ENCODE measurements around the gene CCSER2. TPM values are rescaled to one million over a fixed set of nuclear protein-coding genes. Genes with fewer than 3 reads are reported as not detected.
"Not testable (repeated sequence)": the region's sequence is repeated elsewhere in the genome, so short reads cannot be mapped to it uniquely, and the experiment has no call there.

CCSER2 gene
- total RNA-seq, 1 donor: 113 TPM

GRCh38 chr10:84375011-84375410 is 46.6 kb downstream of the CCSER2 start:
- no peak overlapping the region for H3K4me3 ChIP-seq (ENCODE audit: low read length)

DNA sequence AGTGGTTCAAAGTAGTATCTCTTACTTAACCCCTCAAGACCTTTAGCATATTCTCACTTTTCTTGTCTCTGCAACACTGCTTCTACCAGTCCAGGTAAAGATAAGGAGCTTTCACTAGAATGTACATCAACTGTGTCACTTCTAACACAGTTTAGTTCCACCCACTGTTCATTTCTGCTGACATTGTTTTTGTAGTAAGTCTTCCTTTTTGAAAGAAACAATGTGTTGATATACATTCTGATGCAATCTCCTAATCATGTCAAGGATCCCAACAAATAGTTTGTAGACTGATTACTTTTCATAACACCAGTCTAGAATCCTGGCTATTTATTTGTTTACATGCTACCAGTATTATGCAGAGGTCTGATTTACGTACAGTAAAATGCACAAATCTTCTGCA is 47.5 kb downstream of the CCSER2 start:
- no peak overlapping the region for H3K4me3 ChIP-seq (ENCODE audit: low read length)
- H3K4me1 ChIP-seq (ENCODE audit: insufficient read depth, low read length): no peaks in the 10 kb centered on the region
- H3K9me3 ChIP-seq (ENCODE audit: low read depth, low read length): no peaks in the 10 kb centered on the region
- H3K27me3 ChIP-seq (ENCODE audit: insufficient read depth, low read length): no peaks in the 10 kb centered on the region

More at GRCh38 chr10:84375011-84375410, 46.6 kb downstream of the CCSER2 start:
- H3K9me3 ChIP-seq (ENCODE audit: low read depth, low read length): no peaks in the 10 kb centered on the region
- no peaks in the 10 kb centered on the region for H3K4me1 ChIP-seq (ENCODE audit: insufficient read depth, low read length)
- no peaks in the 10 kb centered on the region for H3K27me3 ChIP-seq (ENCODE audit: insufficient read depth, low read length)

- Histone ChIP-seq H3K27me3 (ENCODE audit: insufficient read depth, low read length) (no peaks in the 10 kb centered on the region), H3K9me3 (ENCODE audit: low read depth, low read length) (no peaks in the 10 kb centered on the region), H3K4me1 (ENCODE audit: insufficient read depth, low read length) (peaks cover 7% of the 10 kb centered on the region), H3K4me3 (ENCODE audit: low read length) (no peak overlapping the region)
Measured at GRCh38 chr10:84388148-84388547, 59.8 kb downstream of the CCSER2 start.

GRCh38 chr10:84390364-84390763 is 62.0 kb downstream of the CCSER2 start:
- H3K4me1 ChIP-seq (ENCODE audit: insufficient read depth, low read length): peaks cover 7% of the 10 kb centered on the region
- H3K9me3 ChIP-seq (ENCODE audit: low read depth, low read length): no peaks in the 10 kb centered on the region
- no peaks in the 10 kb centered on the region for H3K27me3 ChIP-seq (ENCODE audit: insufficient read depth, low read length)
- no peak overlapping the region for H3K4me3 ChIP-seq (ENCODE audit: low read length)

DNA sequence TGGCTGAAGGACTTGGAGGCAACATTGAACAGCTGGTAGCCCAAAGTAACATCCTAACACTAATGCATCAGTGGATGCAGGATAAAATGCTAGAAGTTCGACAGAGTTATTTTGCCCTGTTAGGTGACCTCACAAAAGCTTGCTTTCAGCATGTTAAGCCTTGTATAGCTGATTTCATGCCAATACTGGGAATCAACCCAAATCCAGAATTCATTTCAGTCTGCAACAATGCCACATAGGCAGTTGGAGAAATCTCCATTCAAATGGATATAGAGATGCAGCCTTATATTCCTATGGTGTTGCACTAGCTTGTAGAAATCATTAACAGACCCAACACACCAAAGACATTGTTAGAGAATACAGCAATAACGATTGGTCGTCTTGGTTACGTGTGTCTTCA is 62.9 kb downstream of the CCSER2 start:
- Histone ChIP-seq H3K9me3 (ENCODE audit: low read depth, low read length) (no peaks in the 10 kb centered on the region), H3K27me3 (ENCODE audit: insufficient read depth, low read length) (no peaks in the 10 kb centered on the region), H3K4me3 (ENCODE audit: low read length) (no peak overlapping the region), H3K4me1 (ENCODE audit: insufficient read depth, low read length) (peaks cover 7% of the 10 kb centered on the region)

DNA sequence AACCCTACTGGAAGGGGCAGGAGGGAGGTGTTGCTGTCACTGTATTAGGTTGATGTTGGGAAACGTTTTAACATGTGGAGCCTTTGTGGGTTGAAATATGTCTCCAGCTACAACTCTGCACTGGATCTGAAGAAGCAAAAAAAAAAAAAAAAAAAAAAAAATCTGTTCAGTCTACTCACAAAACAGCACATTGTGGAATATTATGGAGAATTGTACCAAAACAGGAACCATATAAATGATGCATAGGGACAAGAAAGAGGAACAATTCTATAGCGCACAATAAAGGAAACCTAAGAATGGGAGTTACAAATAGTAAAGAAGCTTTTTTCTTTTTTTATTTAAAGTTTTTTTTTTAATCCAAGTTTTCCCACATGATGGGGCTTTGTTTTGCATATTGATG is 63.8 kb downstream of the CCSER2 start:
- Histone ChIP-seq H3K27me3 (ENCODE audit: insufficient read depth, low read length) (no peaks in the 10 kb centered on the region), H3K4me3 (ENCODE audit: low read length) (no peak overlapping the region), H3K9me3 (ENCODE audit: low read depth, low read length) (no peaks in the 10 kb centered on the region), H3K4me1 (ENCODE audit: insufficient read depth, low read length) (peaks cover 7% of the 10 kb centered on the region)

GRCh38 chr10:84395581-84395980 is 67.2 kb downstream of the CCSER2 start:
- Histone ChIP-seq H3K4me3 (ENCODE audit: low read length) (no peak overlapping the region), H3K4me1 (ENCODE audit: insufficient read depth, low read length) (peaks cover 7% of the 10 kb centered on the region), H3K27me3 (ENCODE audit: insufficient read depth, low read length) (no peaks in the 10 kb centered on the region), H3K9me3 (ENCODE audit: low read depth, low read length) (no peaks in the 10 kb centered on the region)

DNA sequence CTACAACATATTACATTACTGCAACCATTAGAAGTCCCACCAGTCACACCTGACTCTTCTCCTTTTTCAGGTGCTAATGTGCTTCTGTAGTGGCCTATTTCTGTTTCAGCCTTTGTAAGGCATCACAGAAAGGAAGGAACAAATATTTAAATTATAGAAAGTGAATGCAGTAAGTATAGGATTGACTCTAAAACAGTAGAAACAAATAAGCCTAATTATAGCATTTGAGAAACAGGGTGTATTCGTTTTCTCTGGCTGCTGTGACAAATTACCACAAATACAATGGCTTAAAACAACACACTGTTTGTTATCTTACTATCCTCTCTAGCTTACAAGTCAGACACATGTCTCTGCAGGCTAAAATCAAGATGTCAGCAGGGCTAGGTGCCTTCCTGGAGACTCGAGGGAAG is 69.4 kb downstream of the CCSER2 start:
- no peak overlapping the region for H3K4me3 ChIP-seq (ENCODE audit: low read length)
- no peaks in the 10 kb centered on the region for H3K9me3 ChIP-seq (ENCODE audit: low read depth, low read length)
- H3K27me3 ChIP-seq (ENCODE audit: insufficient read depth, low read length): no peaks in the 10 kb centered on the region
- H3K4me1 ChIP-seq (ENCODE audit: insufficient read depth, low read length): peaks cover 10% of the 10 kb centered on the region

DNA sequence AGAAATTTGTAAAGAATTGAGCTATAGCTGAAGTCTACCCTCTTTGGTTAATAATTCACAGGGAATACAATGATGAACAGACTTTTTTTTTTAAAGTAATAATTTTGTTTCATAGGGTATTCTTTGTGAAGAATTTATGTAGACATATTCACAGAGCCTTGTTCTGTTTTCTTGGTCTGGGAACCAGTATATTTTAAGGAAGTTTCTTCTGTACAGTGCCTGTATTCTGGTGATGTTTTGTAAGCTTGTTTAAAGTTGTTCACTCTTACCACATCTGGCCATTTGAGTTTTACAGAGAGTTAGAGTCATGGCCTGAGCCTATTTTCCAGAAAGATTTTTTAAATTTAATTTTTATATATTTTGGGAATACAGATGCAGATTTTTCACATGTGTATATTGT is 70.3 kb downstream of the CCSER2 start:
- Histone ChIP-seq H3K4me3 (ENCODE audit: low read length) (no peak overlapping the region), H3K9me3 (ENCODE audit: low read depth, low read length) (no peaks in the 10 kb centered on the region), H3K4me1 (ENCODE audit: insufficient read depth, low read length) (peaks cover 6% of the 10 kb centered on the region), H3K27me3 (ENCODE audit: insufficient read depth, low read length) (no peaks in the 10 kb centered on the region)

- no peaks in the 10 kb centered on the region for H3K9me3 ChIP-seq (ENCODE audit: low read depth, low read length)
- no peaks in the 10 kb centered on the region for H3K27me3 ChIP-seq (ENCODE audit: insufficient read depth, low read length)
- no peak overlapping the region for H3K4me3 ChIP-seq (ENCODE audit: low read length)
- peaks cover 13% of the 10 kb centered on the region for H3K4me1 ChIP-seq (ENCODE audit: insufficient read depth, low read length)
Measured at GRCh38 chr10:84401854-84402611, 73.6 kb downstream of the CCSER2 start.

GRCh38 chr10:84404783-84405182 is 76.4 kb downstream of the CCSER2 start:
- Histone ChIP-seq H3K4me1 (ENCODE audit: insufficient read depth, low read length) (peaks cover 18% of the 10 kb centered on the region), H3K9me3 (ENCODE audit: low read depth, low read length) (no peaks in the 10 kb centered on the region), H3K4me3 (ENCODE audit: low read length) (no peak overlapping the region)

GRCh38 chr10:84405662-84406061 is 77.3 kb downstream of the CCSER2 start:
- Histone ChIP-seq H3K27me3 (ENCODE audit: insufficient read depth, low read length) (no peaks in the 10 kb centered on the region), H3K9me3 (ENCODE audit: low read depth, low read length) (no peaks in the 10 kb centered on the region), H3K4me3 (ENCODE audit: low read length) (no peak overlapping the region), H3K4me1 (ENCODE audit: insufficient read depth, low read length) (peaks cover 18% of the 10 kb centered on the region)

More at GRCh38 chr10:84404783-84405182, 76.4 kb downstream of the CCSER2 start:
- H3K27me3 ChIP-seq (ENCODE audit: insufficient read depth, low read length): no peaks in the 10 kb centered on the region

- Histone ChIP-seq H3K4me1 (ENCODE audit: insufficient read depth, low read length) (peaks cover 17% of the 10 kb centered on the region), H3K9me3 (ENCODE audit: low read depth, low read length) (peaks cover 3% of the 10 kb centered on the region), H3K4me3 (ENCODE audit: low read length) (no peak overlapping the region), H3K27me3 (ENCODE audit: insufficient read depth, low read length) (no peaks in the 10 kb centered on the region)
Measured at GRCh38 chr10:84406561-84406960, 78.2 kb downstream of the CCSER2 start.

GRCh38 chr10:84407388-84408049 is 79.1 kb downstream of the CCSER2 start:
- peaks cover 11% of the 10 kb centered on the region for H3K9me3 ChIP-seq (ENCODE audit: low read depth, low read length)
- no peak overlapping the region for H3K4me3 ChIP-seq (ENCODE audit: low read length)
- H3K27me3 ChIP-seq (ENCODE audit: insufficient read depth, low read length): no peaks in the 10 kb centered on the region
- peaks cover 12% of the 10 kb centered on the region for H3K4me1 ChIP-seq (ENCODE audit: insufficient read depth, low read length)

DNA sequence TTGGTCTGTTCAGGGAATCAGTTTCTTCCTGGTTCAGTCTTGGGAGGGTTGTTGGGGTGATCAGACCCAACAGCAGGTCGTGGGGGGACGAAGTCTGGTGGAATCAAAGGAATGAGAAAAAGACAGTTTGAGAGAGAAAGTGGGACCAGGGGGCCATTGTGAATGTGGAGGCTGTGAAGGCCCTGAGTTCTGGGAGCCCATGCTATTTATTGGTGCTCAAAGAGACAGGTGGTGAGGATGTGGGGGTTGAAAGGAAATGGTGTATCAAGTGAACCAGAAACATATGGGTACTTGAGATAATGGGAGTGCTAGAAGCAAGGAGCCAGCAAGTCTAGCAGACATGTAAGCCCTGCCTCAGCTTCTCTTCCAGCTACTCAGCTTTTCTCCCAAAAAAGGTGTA is 84.1 kb downstream of the CCSER2 start:
- H3K4me1 ChIP-seq (ENCODE audit: insufficient read depth, low read length): peaks cover 7% of the 10 kb centered on the region
- H3K9me3 ChIP-seq (ENCODE audit: low read depth, low read length): peaks cover 27% of the 10 kb centered on the region
- H3K4me3 ChIP-seq (ENCODE audit: low read length): no peak overlapping the region
- no peaks in the 10 kb centered on the region for H3K27me3 ChIP-seq (ENCODE audit: insufficient read depth, low read length)

- peaks cover 27% of the 10 kb centered on the region for H3K9me3 ChIP-seq (ENCODE audit: low read depth, low read length)
- not testable (repeated sequence) for H3K27me3 ChIP-seq (ENCODE audit: insufficient read depth, low read length); H3K4me3 ChIP-seq (ENCODE audit: low read length); H3K4me1 ChIP-seq (ENCODE audit: insufficient read depth, low read length)
Measured at GRCh38 chr10:84414110-84414509, 85.7 kb downstream of the CCSER2 start.
